K562 (cell line): ENCODE data around the gene SH3TC1. TPM values are rescaled to one million over a fixed set of nuclear protein-coding genes. Genes with fewer than 3 reads are reported as not detected.
A peak's percentile ranks its signal among the peaks of the same experiment; 100 is the strongest.

ENCODE experiments used
- AFF1 ChIP-seq, 2 experiments: fragments of 450-650 bp; IDR thresholded peaks; 2 replicates each; pipeline ENCODE4 v1.6.1; 2018; ENCODE audit warnings: mild to moderate bottlenecking in 2 of 2, low read depth in 1 of 2; ENCODE audit not compliant: partially characterized antibody in 2 of 2
- DIDO1 ChIP-seq: fragments of 450-650 bp; IDR thresholded peaks from 2 replicates; pipeline ENCODE4 v1.6.1; 2016; ENCODE audit warnings: low read depth, missing biosample characterization, missing genetic modification characterization
- E2F6 ChIP-seq, 2 experiments: IDR thresholded peaks; 2 replicates each; pipeline ENCODE4 v1.6.1; 2011; ENCODE audit warnings: borderline replicate concordance in 1 of 2, control low read depth in 1 of 2, low read depth in 1 of 2, low read length in 1 of 2, mild to moderate bottlenecking in 1 of 2, mixed read lengths in 1 of 2, moderate library complexity in 1 of 2; ENCODE audit not compliant: insufficient read depth in 1 of 2, insufficient read length in 1 of 2, poor library complexity in 1 of 2, severe bottlenecking in 1 of 2; ENCODE audit errors: extremely low read depth in 1 of 2
- FOXJ2 ChIP-seq: fragments of 200-800 bp; sonication (Bioruptor generic); IDR thresholded peaks from 2 replicates; pipeline ENCODE4 v1.6.1; 2016; ENCODE audit warnings: missing genetic modification characterization, missing compliant biosample characterization
- HNRNPH1 ChIP-seq: fragments of 200-400 bp; formaldehyde crosslinking; optimal IDR thresholded peaks from 2 replicates; pipeline ENCODE3; 2017; ENCODE audit warnings: low read depth, mild to moderate bottlenecking, low read length, moderate library complexity
- HNRNPUL1 ChIP-seq: fragments of 200-400 bp; formaldehyde crosslinking; IDR thresholded peaks from 2 replicates; pipeline ENCODE4 v1.6.1; 2017; ENCODE audit warnings: low read length
- NFATC3 ChIP-seq: fragments of 450-650 bp; IDR thresholded peaks from 2 replicates; pipeline ENCODE4 v1.6.1; 2017; ENCODE audit warnings: mild to moderate bottlenecking
- PHF20 ChIP-seq: fragments of 450-650 bp; IDR thresholded peaks from 2 replicates; pipeline ENCODE4 v1.6.1; 2018; ENCODE audit not compliant: partially characterized antibody
- PKNOX1 ChIP-seq: fragments of 450-650 bp; IDR thresholded peaks from 2 replicates; pipeline ENCODE4 v1.6.1; 2016
- POLR2AphosphoS2 ChIP-seq: IDR thresholded peaks from 2 replicates; pipeline ENCODE4 v1.6.1; 2012; ENCODE audit warnings: low read length, improper control_type of control experiment
- RBM39 ChIP-seq: fragments of 200-400 bp; formaldehyde crosslinking; optimal IDR thresholded peaks from 2 replicates; pipeline ENCODE3; 2018; ENCODE audit warnings: low read depth, low read length
- USF2 ChIP-seq: sonication (generic); formaldehyde crosslinking; IDR thresholded peaks from 2 replicates; pipeline ENCODE4 v1.5.0; 2020; ENCODE audit warnings: missing genetic modification reagents
- ZBTB17 ChIP-seq: fragments of 450-650 bp; formaldehyde crosslinking; IDR thresholded peaks from 2 replicates; pipeline ENCODE4 v1.4.0; 2020; ENCODE audit warnings: mild to moderate bottlenecking
- ZBTB43 ChIP-seq: sonication (generic); formaldehyde crosslinking; IDR thresholded peaks from 2 replicates; pipeline ENCODE4 v1.8.0; 2023; ENCODE audit warnings: mild to moderate bottlenecking, missing genetic modification reagents
- ZBTB49 ChIP-seq: sonication (generic); formaldehyde crosslinking; IDR thresholded peaks from 2 replicates; pipeline ENCODE4 v1.8.0; 2022; ENCODE audit warnings: missing genetic modification reagents, mild to moderate bottlenecking, borderline replicate concordance
- ZNF695 ChIP-seq: fragments of 450-650 bp; formaldehyde crosslinking; IDR thresholded peaks from 2 replicates; pipeline ENCODE4 v1.4.0; 2020; ENCODE audit warnings: mild to moderate bottlenecking, moderate library complexity
- polyA plus RNA-seq, 8 experiments: library from polyadenylated mRNA; depleted of rRNA in 4 of 8; stranded (reverse) in 5 of 8; unstranded in 3 of 8; fragments of >200 nt; fragmentation: Nextera tagmentation in 2 of 8; fragmentation: Illumina TruSeq in 1 of 8; extraction: Ambion mirVana in 2 of 8; extraction: Trizol in 1 of 8; gene quantifications; 2 replicates each; pipeline versions ENCODE4 v1.2.1 to v1.2.3, GENCODE V29; 2011 to 2014; ENCODE audit warnings: inconsistent platforms in 1 of 8, missing spikeins in 1 of 8
- total RNA-seq, 7 experiments: library from RNA; depleted of rRNA in 6 of 7; stranded (reverse); fragments of >200 nt in 6 of 7; fragmentation: Illumina TruSeq in 2 of 7; extraction: Trizol in 2 of 7; gene quantifications; 2 replicates each; pipeline versions ENCODE4 v1.2.1 to v1.2.3, GENCODE V29; 2011 to 2021; ENCODE audit warnings: low replicate concordance in 1 of 7

The SH3TC1 gene
- total and polyA plus RNA-seq, 9 of the 15 experiments (the other 6 are each of a cell fraction or from before 2014, with no cell fraction given) = 0.04 to 2.1 (median 0.48) TPM; not detected in 1

- TF ChIP-seq ZBTB17 (CRISPR knock-in tag) (0 out of 2 replicates have a peak, but pooled peaks have one; percentile 11), NFATC3 (no peak), ZBTB43 (CRISPR knock-in tag) (no peak), RBM39 (no peak), AFF1 (IDR thresholded peaks at IDR 0.05; ENCODE audit: low read depth in 1 of 2, partially characterized antibody in 2 of 2) (no peak), ZNF695 (CRISPR knock-in tag) (no peak), FOXJ2 (tag) (peak; percentile 53; the same call in 1 of the 2 replicates), USF2 (peak; percentile 89), HNRNPH1 (no peak), DIDO1 (tag) (no peak), PHF20 (no peak), PKNOX1 (peak; percentile 71), E2F6 (IDR thresholded peaks at IDR 0.05; ENCODE audit: borderline replicate concordance in 1 of 2, extremely low read depth in 1 of 2, insufficient read depth in 1 of 2, insufficient read length in 1 of 2, low read depth in 1 of 2, low read length in 1 of 2, poor library complexity in 1 of 2, severe bottlenecking in 1 of 2) (no peak), POLR2AphosphoS2 (no peak), ZBTB49 (CRISPR knock-in tag) (no peak), HNRNPUL1 (no peak)
These were observed 1.3 kb downstream of the SH3TC1 start (continued) for GRCh38 chr4:8200302-8200975.
